Hepatocyte (in vitro differentiated cells): ENCODE results near the gene COPS9. TPM values are rescaled to one million over a fixed set of nuclear protein-coding genes. Genes with fewer than 3 reads are reported as not detected.

ENCODE experiments used
- DNase-seq: peaks from one replicate; pipeline ENCODE4 v3.0.0-alpha.2; 2016; ENCODE audit warnings: low spot score
- H2AFZ ChIP-seq: fragments of 200-600 bp; sonication (generic); 2 replicates; pipeline ENCODE4 v1.6.0; 2016; ENCODE audit warnings: antibody characterized with exemption, mild to moderate bottlenecking
- H3K27ac ChIP-seq: fragments of 200-600 bp; sonication (generic); 2 replicates; pipeline ENCODE4 v1.5.1; 2016; ENCODE audit warnings: mild to moderate bottlenecking
- H3K27me3 ChIP-seq: fragments of 200-600 bp; sonication (generic); 2 replicates; pipeline ENCODE4 v1.6.1; 2016
- H3K36me3 ChIP-seq: fragments of 200-600 bp; sonication (generic); replicated peaks from 2 replicates; pipeline ENCODE4 v1.5.1; 2016; ENCODE audit warnings: low read depth; ENCODE audit not compliant: insufficient read depth
- H3K4me1 ChIP-seq: fragments of 200-600 bp; sonication (generic); 2 replicates; pipeline ENCODE4 v1.5.1; 2016; ENCODE audit warnings: mild to moderate bottlenecking, moderate library complexity; ENCODE audit not compliant: insufficient read depth
- H3K4me2 ChIP-seq: fragments of 200-600 bp; sonication (generic); 2 replicates; pipeline ENCODE4 v1.6.0; 2016
- H3K4me3 ChIP-seq: fragments of 200-600 bp; sonication (generic); 2 replicates; pipeline ENCODE4 v1.5.1; 2016; ENCODE audit warnings: mild to moderate bottlenecking
- H3K79me2 ChIP-seq: fragments of 200-600 bp; sonication (generic); 2 replicates; pipeline ENCODE4 v1.6.0; 2017; ENCODE audit warnings: mild to moderate bottlenecking
- H3K9me2 ChIP-seq: fragments of 200-600 bp; sonication (generic); replicated peaks from 2 replicates; pipeline ENCODE4 v1.6.0; 2017; ENCODE audit warnings: mild to moderate bottlenecking; ENCODE audit not compliant: insufficient read depth
- H3K9me3 ChIP-seq: fragments of 200-600 bp; sonication (generic); 2 replicates; pipeline ENCODE4 v1.5.1; 2016; ENCODE audit warnings: low read depth, mild to moderate bottlenecking
- H4K20me1 ChIP-seq: fragments of 200-600 bp; sonication (generic); 2 replicates; pipeline ENCODE4 v1.6.0; 2016; ENCODE audit warnings: mild to moderate bottlenecking; ENCODE audit not compliant: insufficient read depth, poor library complexity, severe bottlenecking
- CTCF ChIP-seq: fragments of 200-600 bp; sonication (generic); IDR thresholded peaks from 2 replicates; pipeline ENCODE4 v1.5.1; 2016; ENCODE audit warnings: antibody characterized with exemption, mild to moderate bottlenecking; ENCODE audit not compliant: poor library complexity
- EZH2 ChIP-seq: fragments of 200-600 bp; sonication (generic); IDR thresholded peaks from 2 replicates; pipeline ENCODE4 v1.6.1; 2016; ENCODE audit warnings: antibody characterized with exemption, mild to moderate bottlenecking, borderline replicate concordance
- EZH2phosphoT487 ChIP-seq: fragments of 200-600 bp; sonication (generic); IDR thresholded peaks from one replicate; pipeline ENCODE4 v1.6.1; 2018; ENCODE audit warnings: antibody characterized with exemption, mild to moderate bottlenecking, low read depth, moderate library complexity; ENCODE audit not compliant: unreplicated experiment, severe bottlenecking
- WGBS: methylation state at CpG from one replicate; pipeline ENCODE4 v1.1.6; 2016; ENCODE audit warnings: low lambda C conversion rate; ENCODE audit errors: missing lambda C conversion rate; 5-methylcytosine and 5-hydroxymethylcytosine counted together
- polyA plus RNA-seq: library from polyadenylated mRNA; unstranded; fragments of >200 nt; fragmentation: Nextera tagmentation; extraction: Ambion mirVana; gene quantifications from 2 replicates; pipeline ENCODE4 v1.2.1, GENCODE V29; 2016
- total RNA-seq: library from RNA; depleted of rRNA; stranded (reverse); fragments of >200 nt; gene quantifications from 2 replicates; pipeline ENCODE4 v1.2.3, GENCODE V29; 2014

COPS9 gene
- total and polyA plus RNA-seq, 2 experiments from 2014 or later: 109 to 300 TPM

- no peaks in the 10 kb centered on the region for H3K9me3 ChIP-seq
- TF ChIP-seq CTCF (no peak), EZH2phosphoT487 (no peak), EZH2 (no peak)
- DNase-seq: no peak
- no peaks in the 10 kb centered on the region for H3K9me2 ChIP-seq
- H3K36me3 ChIP-seq: no peaks in the 10 kb centered on the region
- no peaks in the 10 kb centered on the region for H3K4me1 ChIP-seq
- H4K20me1 ChIP-seq: no peaks in the 10 kb centered on the region
- H2AFZ ChIP-seq: no peak overlapping the region
- H3K4me3 ChIP-seq: no peak overlapping the region
- no peaks in the 10 kb centered on the region for H3K27me3 ChIP-seq
- H3K4me2 ChIP-seq: no peak overlapping the region
- 77% methylated on average over 11 of the region's 11 CpGs for WGBS
- no peaks in the 10 kb centered on the region for H3K79me2 ChIP-seq
- no peak overlapping the region for H3K27ac ChIP-seq
Measured at GRCh38 chr2:240121675-240122074, 14.4 kb downstream of the COPS9 start.

DNA sequence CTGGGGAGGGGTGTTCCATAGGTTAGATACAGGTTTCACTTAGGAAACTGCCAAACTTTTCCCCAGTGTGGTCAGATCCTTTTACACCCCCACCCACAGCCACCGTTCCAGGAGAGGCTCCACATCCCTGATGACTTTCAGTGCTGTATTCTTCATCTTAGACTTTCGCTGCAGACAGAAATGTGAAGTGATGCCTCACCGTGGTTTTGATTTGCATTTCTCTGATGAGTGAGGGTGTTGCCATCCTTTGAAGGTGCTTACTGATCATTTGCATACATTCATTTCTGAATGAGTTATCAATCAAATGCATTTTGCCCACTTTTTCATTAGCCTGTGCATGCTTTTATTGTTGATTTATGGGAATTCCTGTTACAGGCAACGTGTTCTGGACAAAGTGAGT, 14.9 kb downstream of the COPS9 start:
- TF ChIP-seq CTCF (no peak), EZH2 (no peak), EZH2phosphoT487 (no peak)
- no peaks in the 10 kb centered on the region for H3K4me1 ChIP-seq
- no peaks in the 10 kb centered on the region for H3K9me2 ChIP-seq
- no peak for DNase-seq
- no peak overlapping the region for H2AFZ ChIP-seq
- H3K9me3 ChIP-seq: no peaks in the 10 kb centered on the region
- no peak overlapping the region for H3K27ac ChIP-seq
- H3K36me3 ChIP-seq: no peaks in the 10 kb centered on the region
- no peak overlapping the region for H3K4me2 ChIP-seq
- 75% methylated on average over 4 of the region's 4 CpGs for WGBS
- no peaks in the 10 kb centered on the region for H4K20me1 ChIP-seq
- H3K4me3 ChIP-seq: no peak overlapping the region
- H3K27me3 ChIP-seq: no peaks in the 10 kb centered on the region
- H3K79me2 ChIP-seq: no peaks in the 10 kb centered on the region

DNA sequence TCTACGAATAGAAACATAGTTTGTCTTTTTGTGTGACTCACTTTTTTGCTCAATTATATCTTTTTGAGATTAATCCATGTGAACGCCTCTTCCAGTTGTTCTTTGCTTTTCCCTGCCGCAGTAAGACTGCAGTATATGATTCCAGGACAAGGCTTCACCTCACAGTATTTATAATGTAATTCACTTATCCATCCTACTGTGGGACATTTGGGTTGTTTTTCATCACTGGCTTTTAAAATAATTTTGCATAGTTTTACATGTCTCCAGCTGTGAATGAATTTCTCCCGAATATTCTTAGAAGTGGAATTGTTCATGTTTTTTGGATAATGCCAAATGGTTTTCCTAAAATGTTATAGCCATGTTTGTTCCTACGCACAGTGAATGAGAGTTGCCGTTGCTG, 21.9 kb downstream of the COPS9 start:
- no peak overlapping the region for H3K4me2 ChIP-seq
- no peaks in the 10 kb centered on the region for H3K9me2 ChIP-seq
- no peaks in the 10 kb centered on the region for H3K36me3 ChIP-seq
- no peaks in the 10 kb centered on the region for H4K20me1 ChIP-seq
- TF ChIP-seq EZH2: no peak
- no peak for TF ChIP-seq EZH2phosphoT487
- TF ChIP-seq CTCF: no peak
- DNase-seq: no peak
- no peaks in the 10 kb centered on the region for H3K4me1 ChIP-seq
- no peaks in the 10 kb centered on the region for H3K9me3 ChIP-seq
- no peak overlapping the region for H3K4me3 ChIP-seq
- H3K27me3 ChIP-seq: peaks cover 25% of the 10 kb centered on the region
- H2AFZ ChIP-seq: no peak overlapping the region
- WGBS: 85% methylated on average over 6 of the region's 6 CpGs
- H3K27ac ChIP-seq: no peak overlapping the region
- H3K79me2 ChIP-seq: no peaks in the 10 kb centered on the region

DNA sequence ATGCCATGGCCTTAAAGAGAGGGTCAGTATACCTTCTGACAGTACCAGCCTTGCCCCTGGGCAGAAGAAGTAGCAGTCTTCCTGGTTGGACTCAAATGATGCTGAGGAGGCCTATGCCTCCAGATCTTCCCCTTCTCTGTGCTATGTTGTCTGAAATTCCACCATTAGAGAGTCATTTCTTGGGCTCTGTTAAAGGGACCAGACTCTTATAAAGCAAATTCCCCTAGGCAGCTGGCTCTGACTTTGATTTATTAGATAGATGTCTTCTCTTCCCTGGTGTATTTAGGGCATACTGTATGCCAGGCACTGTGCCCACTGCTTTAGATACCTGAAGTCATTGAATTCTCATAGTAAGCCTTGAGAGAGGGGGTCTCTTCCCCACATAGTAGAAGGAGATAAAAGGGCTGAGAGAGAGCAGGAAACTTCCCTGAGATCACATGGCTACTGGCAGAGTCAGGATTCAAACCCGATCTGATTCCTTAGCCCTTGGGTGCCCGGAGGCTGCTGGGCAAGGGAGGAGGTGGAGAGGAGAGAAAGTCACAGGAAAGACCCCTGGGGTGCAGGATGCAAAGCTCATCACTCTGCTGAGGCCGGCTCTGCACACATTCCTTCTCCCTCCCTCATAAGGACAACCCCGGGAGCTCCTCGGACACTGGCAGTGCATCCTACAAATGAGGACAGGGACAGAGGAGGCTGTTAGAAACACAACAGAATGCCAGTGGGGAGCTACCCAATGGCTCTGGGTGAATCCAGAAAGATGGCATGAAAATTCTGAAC, 23.0 kb downstream of the COPS9 start:
- H4K20me1 ChIP-seq: no peaks in the 10 kb centered on the region
- H3K4me1 ChIP-seq: no peaks in the 10 kb centered on the region
- peaks cover 25% of the 10 kb centered on the region for H3K27me3 ChIP-seq
- no peaks in the 10 kb centered on the region for H3K36me3 ChIP-seq
- no peak overlapping the region for H3K4me2 ChIP-seq
- no peak overlapping the region for H3K27ac ChIP-seq
- WGBS: 31% methylated on average over 5 of the region's 5 CpGs
- no peak overlapping the region for H2AFZ ChIP-seq
- no peak for TF ChIP-seq EZH2phosphoT487
- no peak for TF ChIP-seq CTCF
- no peak for TF ChIP-seq EZH2
- no peak overlapping the region for H3K4me3 ChIP-seq
- DNase-seq: no peak
- H3K9me3 ChIP-seq: no peaks in the 10 kb centered on the region
- no peaks in the 10 kb centered on the region for H3K9me2 ChIP-seq
- H3K79me2 ChIP-seq: no peaks in the 10 kb centered on the region
